Neuronal stem cell (in vitro differentiated cells): Measurements from ENCODE around the gene AZU1. TPM values are rescaled to one million over a fixed set of nuclear protein-coding genes. Genes with fewer than 3 reads are reported as not detected.
"Not testable (repeated sequence)": the region's sequence is repeated elsewhere in the genome, so short reads cannot be mapped to it uniquely, and the experiment has no call there.

Source experiments
- DNase-seq: peaks from one replicate; pipeline ENCODE4 v3.0.0-alpha.2; 2013; ENCODE audit warnings: low spot score
- H2AFZ ChIP-seq: one replicate; pipeline ENCODE4 v1.6.1; 2013; ENCODE audit warnings: mild to moderate bottlenecking, low read length, inconsistent platforms
- H2AK5ac ChIP-seq: 2 replicates; pipeline ENCODE4 v1.6.1; 2013; ENCODE audit warnings: low read depth, mild to moderate bottlenecking, inconsistent platforms, low read length, moderate library complexity, mixed read lengths
- H2BK120ac ChIP-seq: 2 replicates; pipeline ENCODE4 v1.6.1; 2013; ENCODE audit warnings: low read depth, mild to moderate bottlenecking, inconsistent platforms, low read length, moderate library complexity, mixed read lengths
- H2BK12ac ChIP-seq: one replicate; pipeline ENCODE4 v1.6.1; 2013; ENCODE audit warnings: low read length, inconsistent platforms
- H2BK15ac ChIP-seq: 2 replicates; pipeline ENCODE4 v1.6.1; 2013; ENCODE audit warnings: mild to moderate bottlenecking, low read length, inconsistent platforms, mixed read lengths
- H2BK5ac ChIP-seq: one replicate; pipeline ENCODE4 v1.6.1; 2013; ENCODE audit warnings: inconsistent platforms, mild to moderate bottlenecking, low read length, moderate library complexity
- H3K14ac ChIP-seq: one replicate; pipeline ENCODE4 v1.6.1; 2013; ENCODE audit warnings: low read length, inconsistent platforms
- H3K18ac ChIP-seq: 2 replicates; pipeline ENCODE4 v1.6.1; 2013; ENCODE audit warnings: low read length, inconsistent platforms
- H3K23ac ChIP-seq: 2 replicates; pipeline ENCODE4 v1.6.1; 2013; ENCODE audit warnings: low read depth, mild to moderate bottlenecking, mixed read lengths, low read length, inconsistent platforms; ENCODE audit not compliant: poor library complexity
- H3K27ac ChIP-seq: replicated peaks from 3 replicates; pipeline ENCODE4 v1.5.1; 2013; ENCODE audit warnings: low read length, inconsistent platforms
- H3K27me3 ChIP-seq, 3 experiments: 2 replicates each; pipeline ENCODE4 v1.6.1; 2013; ENCODE audit warnings: low read length in 3 of 3, mild to moderate bottlenecking in 2 of 3, inconsistent platforms in 1 of 3, low read depth in 1 of 3, mixed read lengths in 1 of 3, moderate library complexity in 1 of 3; ENCODE audit not compliant: control insufficient read depth in 3 of 3, insufficient read depth in 3 of 3
- H3K36me3 ChIP-seq, 2 donors: replicated peaks in 1 of 2; 2 replicates each; pipeline ENCODE4 v1.6.1; 2013; ENCODE audit warnings: low read length in 2 of 2; ENCODE audit not compliant: control insufficient read depth in 2 of 2, insufficient read depth in 2 of 2
- H3K4ac ChIP-seq: 2 replicates; pipeline ENCODE4 v1.6.1; 2013; ENCODE audit warnings: inconsistent platforms, mild to moderate bottlenecking, low read length, moderate library complexity
- H3K4me1 ChIP-seq, 2 donors: 1 replicate in 1 of 2; 2 replicates in 1 of 2; pipeline ENCODE4 v1.6.1; 2013; ENCODE audit warnings: low read length in 2 of 2, low read depth in 1 of 2; ENCODE audit not compliant: control insufficient read depth in 2 of 2, insufficient read depth in 1 of 2
- H3K4me2 ChIP-seq: one replicate; pipeline ENCODE4 v1.6.1; 2013; ENCODE audit warnings: mild to moderate bottlenecking, low read length, inconsistent platforms; ENCODE audit not compliant: insufficient read depth, poor library complexity, severe bottlenecking
- H3K4me3 ChIP-seq, 2 donors: 2 replicates each; pipeline ENCODE4 v1.5.1; 2013; ENCODE audit warnings: low read length in 2 of 2, mild to moderate bottlenecking in 2 of 2, inconsistent platforms in 1 of 2, moderate library complexity in 1 of 2
- H3K79me1 ChIP-seq: one replicate; pipeline ENCODE4 v1.6.1; 2013; ENCODE audit warnings: low read depth, mild to moderate bottlenecking, inconsistent platforms, low read length, moderate library complexity
- H3K9ac ChIP-seq: one replicate; pipeline ENCODE4 v1.6.1; 2013; ENCODE audit warnings: mild to moderate bottlenecking, low read depth, low read length, inconsistent platforms; ENCODE audit not compliant: poor library complexity
- H3K9me3 ChIP-seq, 2 donors: replicated peaks in 1 of 2; 2 replicates each; pipeline versions ENCODE3 to v1.6.1; 2013; ENCODE audit warnings: low read length in 2 of 2, mild to moderate bottlenecking in 2 of 2, inconsistent platforms in 1 of 2, low read depth in 1 of 2, mixed read lengths in 1 of 2, moderate library complexity in 1 of 2; ENCODE audit not compliant: control insufficient read depth in 2 of 2, insufficient read depth in 1 of 2
- H4K8ac ChIP-seq: one replicate; pipeline ENCODE4 v1.6.1; 2013; ENCODE audit warnings: low read depth, mild to moderate bottlenecking, inconsistent platforms, low read length, moderate library complexity
- H4K91ac ChIP-seq: one replicate; pipeline ENCODE4 v1.6.1; 2013; ENCODE audit warnings: low read length, low read depth, mild to moderate bottlenecking, inconsistent platforms; ENCODE audit not compliant: poor library complexity
- WGBS, 2 donors: extraction: QIAGEN DNeasy Blood & Tissue Kit; methylation state at CpG; one replicate each; pipeline ENCODE4 v1.1.7; 2013; ENCODE audit warnings: missing lambda C conversion rate in 2 of 2, mixed read lengths in 1 of 2; ENCODE audit not compliant: insufficient read length in 2 of 2, insufficient replicate concordance in 1 of 2; ENCODE audit errors: extremely low coverage in 2 of 2; 5-methylcytosine and 5-hydroxymethylcytosine counted together
- small RNA-seq: library from polyadenylated mRNA; stranded (forward); fragments of <200 nt; extraction: miRNeasy Mini kit (QIAGEN cat#:217004); gene quantifications from one replicate; pipeline ENCODE3, GENCODE V24; 2013; ENCODE audit not compliant: insufficient read depth

AZU1 gene

GRCh38 chr19:878751-879561, 51.3 kb downstream of the AZU1 start:
- Histone ChIP-seq H3K14ac (peak overlapping the region; percentile 38), H3K23ac (peak overlapping the region; percentile 73), H3K9ac (peak overlapping the region; percentile 72), H3K36me3 (peaks cover 51 to 74% of the 10 kb centered on the region in 2 donors), H3K79me1 (peaks cover 12% of the 10 kb centered on the region)
- not testable (repeated sequence) for H3K9me3 ChIP-seq, H2BK15ac ChIP-seq, H3K4ac ChIP-seq, H2BK120ac ChIP-seq, H3K27me3 ChIP-seq, H4K8ac ChIP-seq, H4K91ac ChIP-seq, H3K18ac ChIP-seq, H3K4me3 ChIP-seq, H2AFZ ChIP-seq, H2AK5ac ChIP-seq, H3K4me2 ChIP-seq, H2BK5ac ChIP-seq, DNase-seq, H2BK12ac ChIP-seq, H3K27ac ChIP-seq, H3K4me1 ChIP-seq
- no CpG with 5 or more reads among the region's 24 CpGs for WGBS, 2 donors

- H3K9me3 ChIP-seq, result peaks cover 0 to 6% of the 10 kb centered on the region in 2 donors
- peak overlapping the region; percentile 85 for H3K23ac ChIP-seq
- H3K4me1 ChIP-seq, result no peaks in the 10 kb centered on the region
- no peak overlapping the region for H2BK12ac ChIP-seq
- no peak overlapping the region for H4K91ac ChIP-seq
- H3K4me2 ChIP-seq, result no peak overlapping the region
- no peak overlapping the region for H3K27ac ChIP-seq
- H4K8ac ChIP-seq, result no peak overlapping the region
- no peak overlapping the region for H2BK5ac ChIP-seq
- no peak overlapping the region for H3K9ac ChIP-seq
- H3K27me3 ChIP-seq, result no peaks in the 10 kb centered on the region
- WGBS, 2 donors, result no CpG with 5 or more reads among the region's 37 CpGs
- peaks cover 12% of the 10 kb centered on the region for H3K79me1 ChIP-seq
- H3K36me3 ChIP-seq, result peaks cover 53 to 76% of the 10 kb centered on the region in 2 donors
- no peak overlapping the region for H3K4ac ChIP-seq
- H2BK120ac ChIP-seq, result no peak overlapping the region
- H3K14ac ChIP-seq, result no peak overlapping the region
- no peak overlapping the region for H3K18ac ChIP-seq
- no peak overlapping the region for H3K4me3 ChIP-seq
- no peak overlapping the region for H2AFZ ChIP-seq
- no peak overlapping the region for H2AK5ac ChIP-seq
- no peak overlapping the region for H2BK15ac ChIP-seq
- DNase-seq, result no peak
These were observed 52.2 kb downstream of the AZU1 start for GRCh38 chr19:879711-880438.

Small RNAs within 50 kb of the gene (small RNA-seq; reads per million reads assigned to genes)
- not detected for gene MIR3187
